ENCODE data around the gene FAF2.

- TF ChIP-seq POLR2A (IDR thresholded peaks at IDR 0.05; ENCODE audit: low read depth, low read length) (no peak), CTCF (IDR thresholded peaks at IDR 0.05; ENCODE audit: extremely low read depth in 1 of 2, insufficient read depth in 1 of 2, low read depth in 1 of 2, low read length in 2 of 2) (no peak), GATA2 (IDR thresholded peaks at IDR 0.05; ENCODE audit: insufficient read depth, insufficient read length, low read depth, low read length) (no peak), JUN (IDR thresholded peaks at IDR 0.05; ENCODE audit: borderline replicate concordance, insufficient read depth, insufficient read length, low read depth) (no peak), POLR2AphosphoS5 (IDR thresholded peaks at IDR 0.05; ENCODE audit: insufficient read depth, low read depth, low read length) (no peak)
These were observed 11.5 kb upstream of the FAF2 start for GRCh38 chr5:176436656-176437055.

Measured in endothelial cell of umbilical vein (primary cell).